Activated T-helper 1 cell treated with Interleukin-2 at 50 U/mL for 16 hours (primary cell): ENCODE data around the gene RBKS.
"Not testable (repeated sequence)": the region's sequence is repeated elsewhere in the genome, so short reads cannot be mapped to it uniquely, and the experiment has no call there.

ENCODE experiments used
- DNase-seq: peaks from one replicate; pipeline ENCODE4 v3.0.0-alpha.2; 2020; ENCODE audit warnings: low read depth

The RBKS gene

DNA sequence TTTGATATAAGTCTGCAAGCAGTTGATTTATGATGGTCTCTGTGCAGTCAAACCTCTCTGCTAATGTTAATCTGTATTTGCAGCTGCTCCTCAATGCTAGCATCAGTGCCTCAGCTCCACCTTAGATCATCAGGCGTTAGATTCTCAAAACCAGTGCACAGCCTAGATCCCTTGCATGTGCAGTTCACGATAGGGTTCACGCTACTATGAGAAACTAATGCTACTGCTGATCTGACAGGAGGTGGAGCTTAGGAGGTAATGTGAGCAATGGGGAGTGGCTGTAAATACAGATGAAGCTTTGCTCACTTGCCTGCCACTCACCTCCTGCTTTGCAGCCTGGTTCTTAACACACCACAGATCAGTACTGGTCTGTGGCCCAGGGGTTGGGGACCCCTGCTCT, 18.4 kb downstream of the RBKS start:
- no peak for DNase-seq

DNA sequence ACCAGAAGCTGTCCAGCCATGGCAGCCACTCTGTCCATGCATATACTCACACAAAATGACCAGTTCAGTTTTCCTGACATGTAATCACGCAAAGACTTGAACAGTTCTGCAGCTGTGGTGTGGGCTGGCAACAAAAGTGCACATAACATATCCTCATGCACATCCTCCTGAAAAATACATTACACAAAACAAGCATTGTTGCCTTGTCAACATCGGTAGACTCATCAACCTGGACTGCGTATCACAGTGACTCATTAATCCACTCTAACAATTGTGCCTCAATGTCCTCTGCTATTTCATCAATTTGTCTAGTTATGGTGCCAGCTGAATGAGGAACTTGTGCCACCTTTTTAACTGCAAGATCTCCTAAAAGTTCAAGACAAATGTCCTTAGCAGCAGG, 19.5 kb downstream of the RBKS start:
- DNase-seq: no peak

DNA sequence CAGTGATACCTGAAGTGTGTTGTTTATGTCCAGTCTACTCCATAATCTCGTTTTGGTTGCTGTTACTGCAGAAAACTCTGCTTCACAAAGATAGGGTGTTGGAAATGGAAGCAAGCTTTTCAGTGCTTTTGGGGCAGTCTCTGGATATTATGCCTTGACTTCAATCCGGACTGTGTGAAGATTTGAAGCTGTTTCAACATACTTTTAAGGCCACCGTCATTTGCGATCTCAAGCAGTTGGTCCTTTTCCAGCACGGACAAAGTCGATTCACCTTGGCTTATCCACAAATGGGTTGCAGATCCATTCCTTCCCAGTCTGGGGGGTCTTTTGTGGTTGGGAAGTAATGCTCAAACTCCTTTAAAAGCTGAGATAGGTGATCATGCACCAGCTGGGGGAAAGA, 20.4 kb downstream of the RBKS start:
- no peak for DNase-seq

DNA sequence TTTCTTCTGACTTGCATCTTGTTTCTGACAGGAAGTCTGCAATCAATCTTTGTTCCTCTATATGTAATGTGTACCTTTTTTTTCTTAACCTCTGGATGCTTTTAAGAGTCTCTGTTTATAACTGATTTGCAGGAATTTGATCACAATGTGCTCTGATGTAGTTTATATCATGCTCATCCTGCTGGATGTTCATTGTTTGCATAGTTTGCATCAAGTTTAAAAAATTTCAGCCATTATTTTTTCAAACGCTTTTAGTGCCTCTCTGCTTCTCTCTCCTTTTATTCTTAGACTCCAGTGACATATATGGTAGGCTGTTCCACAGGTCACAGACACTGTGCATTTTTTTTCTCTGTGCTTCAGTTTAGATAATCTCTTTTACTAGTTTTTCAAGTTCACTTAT, 23.9 kb downstream of the RBKS start:
- DNase-seq: no peak

DNA sequence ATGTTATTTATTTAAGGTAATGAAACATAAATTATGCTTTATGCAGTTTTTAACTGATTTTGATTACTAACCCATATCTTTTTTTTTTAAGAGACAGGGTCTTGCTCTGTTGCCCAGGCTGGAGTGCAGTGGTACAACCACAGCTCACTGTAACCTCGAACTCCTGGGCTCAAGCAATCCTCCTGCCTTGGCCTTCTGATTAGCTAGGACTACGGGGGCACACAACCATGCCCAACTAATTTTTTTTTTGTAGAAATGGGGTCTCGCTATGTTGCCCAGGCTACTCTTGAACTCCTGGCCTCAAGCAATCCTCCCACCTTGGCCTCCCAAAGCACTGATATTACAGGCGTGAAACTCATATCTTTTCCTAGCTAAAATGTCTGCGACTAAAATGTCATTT, 26.2 kb downstream of the RBKS start:
- DNase-seq: not testable (repeated sequence)

DNA sequence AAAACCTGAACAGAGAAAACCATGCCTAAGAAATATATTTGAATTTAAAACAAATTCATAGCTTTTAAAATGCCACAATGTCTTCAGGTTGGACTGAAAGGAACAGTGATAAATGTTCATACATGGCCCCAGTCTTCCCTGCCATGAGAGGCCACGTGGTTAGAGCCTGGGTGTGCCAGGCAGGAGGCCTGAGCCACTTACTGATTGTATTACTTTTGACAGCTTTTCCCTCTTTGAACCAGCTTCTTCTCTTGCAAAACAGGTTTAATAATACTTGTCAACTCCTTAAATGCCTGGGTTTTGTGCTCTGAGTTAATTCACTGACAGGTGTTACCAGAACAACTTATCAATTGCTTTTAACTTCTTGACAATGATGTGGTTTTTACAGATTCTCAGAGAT, 27.0 kb downstream of the RBKS start:
- DNase-seq: no peak

DNA sequence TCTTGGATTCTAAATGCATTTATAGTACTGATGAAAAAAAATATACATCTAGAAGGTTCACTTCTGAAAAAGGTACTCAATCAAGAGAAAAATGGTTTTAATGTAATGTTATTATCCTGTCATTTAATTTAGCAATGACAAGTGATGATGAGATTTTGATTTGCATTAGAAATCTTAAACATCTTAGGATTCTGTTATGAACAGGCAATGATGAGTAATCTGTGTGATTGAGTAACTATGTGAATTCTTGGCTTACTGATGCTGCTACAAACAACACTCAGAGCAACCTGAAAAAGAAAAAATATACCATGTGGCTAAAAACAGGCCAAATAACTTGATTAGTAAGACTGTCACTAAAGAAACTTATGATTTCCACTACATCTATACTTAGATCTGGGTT, 30.1 kb downstream of the RBKS start:
- no peak for DNase-seq

DNA sequence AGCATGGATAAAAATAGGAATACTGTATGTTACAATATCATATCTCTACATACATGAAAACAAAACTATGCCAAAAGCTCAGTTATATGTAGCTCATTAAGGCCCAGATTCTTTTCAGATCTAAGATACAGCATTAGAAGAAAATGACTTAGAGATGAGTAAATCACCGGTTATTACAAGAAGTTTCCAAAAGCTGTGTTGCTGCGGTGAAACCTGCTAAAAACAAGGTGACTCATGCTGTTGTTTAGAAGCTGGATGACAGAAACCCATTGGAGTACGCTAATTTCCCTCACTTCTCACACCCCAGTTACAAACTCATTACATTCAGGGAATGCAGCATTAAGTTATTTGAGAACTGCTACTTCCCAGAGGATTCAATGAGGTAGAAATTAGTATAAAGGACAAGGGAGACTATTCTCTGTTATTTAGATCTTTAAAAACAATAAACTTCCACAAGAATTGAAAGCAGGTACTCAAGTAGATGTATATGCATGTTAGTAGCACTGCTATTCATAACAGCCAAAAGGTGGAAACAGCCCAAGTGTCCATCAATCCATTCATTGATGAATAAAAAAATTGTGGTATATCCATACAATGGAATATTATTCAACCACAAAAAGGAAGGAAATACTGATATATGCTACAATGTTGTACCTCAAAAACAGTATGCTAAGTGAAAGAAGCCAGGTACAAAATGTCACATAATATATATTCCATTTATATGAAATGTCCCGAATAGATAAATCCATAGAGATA, 32.6 kb downstream of the RBKS start:
- DNase-seq: no peak

DNA sequence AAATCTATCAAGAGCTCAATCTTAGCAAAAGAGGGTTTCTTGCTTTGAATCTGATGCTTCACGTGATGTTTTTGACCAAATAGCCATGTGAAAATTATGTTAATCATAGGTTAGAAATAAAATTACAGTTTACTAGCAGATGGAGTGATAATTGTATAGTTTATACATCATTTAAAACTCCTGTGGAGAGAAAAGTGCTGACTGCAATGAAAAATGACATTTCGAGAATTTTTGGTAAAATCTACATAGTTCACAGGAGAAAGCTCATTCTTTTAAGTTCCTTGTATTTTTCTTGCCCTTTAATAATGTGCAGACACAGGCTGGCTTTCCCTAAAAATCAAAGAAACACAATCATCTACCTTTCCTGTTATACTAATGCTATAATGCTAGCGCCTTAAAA, 33.2 kb downstream of the RBKS start:
- no peak for DNase-seq

DNA sequence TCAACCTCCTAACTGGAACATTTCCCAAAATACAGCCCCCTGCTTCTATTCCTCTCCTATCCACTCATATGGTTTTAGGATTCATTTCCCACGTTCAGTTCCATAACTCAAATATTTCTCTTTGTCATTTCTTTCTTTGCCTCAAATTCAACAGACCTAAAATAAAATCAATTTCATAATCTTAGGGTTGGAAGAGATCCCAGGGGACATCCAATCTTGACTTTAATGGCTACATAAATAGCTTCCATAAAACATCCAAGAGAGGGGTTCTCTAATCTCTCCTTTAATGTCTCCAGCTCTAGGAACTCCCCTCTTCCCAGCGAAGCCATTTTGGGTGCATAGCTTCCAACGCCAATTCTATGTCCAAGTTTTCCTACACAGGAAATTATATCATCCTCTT, 33.8 kb downstream of the RBKS start:
- DNase-seq: no peak

DNA sequence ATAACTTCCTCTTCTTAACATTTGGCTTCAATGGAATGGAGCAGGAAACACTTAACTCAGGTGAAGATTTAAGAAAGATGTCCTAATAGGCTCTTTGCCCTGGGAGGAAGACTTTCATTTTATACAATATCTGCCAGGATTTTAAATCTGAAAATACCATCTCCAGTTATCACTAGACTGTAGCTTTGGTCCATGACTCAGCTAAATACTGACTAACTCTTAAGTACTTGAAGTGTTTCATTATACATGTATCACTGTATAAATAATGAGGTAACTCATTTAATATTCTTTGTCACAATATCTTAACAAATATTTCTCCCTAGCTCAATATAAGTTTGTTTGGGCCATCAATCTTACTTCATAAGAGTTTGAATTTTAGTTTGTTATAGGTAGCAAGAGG, 34.7 kb downstream of the RBKS start:
- DNase-seq: no peak

DNA sequence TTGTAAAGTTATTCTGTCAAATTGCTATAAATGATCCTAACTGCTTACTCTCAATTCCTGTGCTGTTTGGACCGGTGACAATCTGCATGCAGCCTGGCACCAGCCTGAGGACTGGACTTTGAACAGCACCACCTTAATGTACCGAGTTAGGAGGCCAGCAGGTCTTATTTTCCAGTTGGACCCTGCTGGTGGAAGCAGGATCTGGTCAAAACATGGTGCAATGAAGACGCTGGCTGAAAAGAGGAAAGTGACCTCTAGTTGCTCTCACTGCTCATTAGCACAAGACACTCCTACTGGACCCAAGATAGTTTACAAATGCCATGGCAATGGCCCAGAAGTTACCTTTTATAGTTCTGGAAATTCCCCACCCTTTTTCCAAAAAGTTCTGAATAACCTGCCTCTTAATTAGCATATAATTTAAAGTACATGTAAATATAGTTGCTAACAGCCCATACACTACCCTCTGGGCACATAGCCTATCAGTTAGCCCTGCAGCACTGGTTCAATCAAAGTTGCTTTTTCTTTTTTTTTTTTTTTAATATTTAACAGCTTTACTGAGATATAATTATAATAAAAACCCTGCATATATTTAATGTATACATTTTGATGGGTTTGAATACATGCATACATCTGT, 35.8 kb downstream of the RBKS start:
- DNase-seq: no peak

DNA sequence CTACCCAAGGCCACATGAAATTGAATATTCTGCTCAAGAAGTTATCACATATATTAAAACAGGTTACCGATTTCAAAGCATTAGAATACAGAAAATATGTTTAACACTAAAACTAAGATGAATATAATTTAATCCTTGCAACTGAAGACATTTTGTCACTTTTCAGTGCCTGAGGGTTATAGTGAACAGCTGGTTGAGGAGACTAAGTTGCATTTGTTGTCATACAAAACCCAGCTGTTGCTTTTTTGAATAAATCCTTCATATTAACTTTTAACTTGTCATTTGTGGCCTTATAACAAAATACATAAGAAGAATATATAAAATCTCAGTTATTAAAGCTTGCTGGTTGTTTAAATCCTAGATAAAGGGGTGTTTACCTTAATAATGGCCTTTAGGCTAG, 37.5 kb downstream of the RBKS start:
- no peak for DNase-seq

DNA sequence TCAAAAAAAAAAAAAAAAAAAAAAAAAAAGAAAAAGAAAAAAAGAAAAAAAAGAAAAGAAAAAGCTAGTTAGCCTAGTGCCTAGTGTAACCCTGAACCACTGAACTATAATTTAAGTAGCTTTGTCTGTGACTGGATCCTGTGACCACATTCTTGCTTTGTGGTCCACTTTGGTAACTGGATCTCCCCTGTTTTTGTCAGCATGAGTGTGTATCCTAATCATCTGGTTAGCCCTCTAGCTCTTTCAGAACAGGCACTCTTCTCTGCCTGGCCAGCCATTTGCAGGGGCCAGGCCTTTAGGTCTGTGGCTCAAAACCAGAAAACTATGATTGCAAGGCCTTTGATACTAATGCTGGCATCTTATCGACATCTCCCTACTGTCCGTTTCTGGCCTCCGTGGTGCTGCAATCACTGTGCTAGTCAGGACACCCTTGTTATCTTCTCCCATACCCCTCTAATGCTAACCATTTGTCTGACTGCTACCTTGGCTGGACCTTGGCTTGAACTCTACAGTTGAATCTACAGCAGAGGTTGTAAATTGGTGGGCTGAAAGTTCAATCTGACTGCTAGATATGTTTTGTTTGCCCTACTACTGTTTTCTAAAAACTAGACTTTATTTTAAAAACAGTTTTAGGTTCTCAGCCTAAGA, 40.5 kb downstream of the RBKS start:
- DNase-seq: no peak

DNA sequence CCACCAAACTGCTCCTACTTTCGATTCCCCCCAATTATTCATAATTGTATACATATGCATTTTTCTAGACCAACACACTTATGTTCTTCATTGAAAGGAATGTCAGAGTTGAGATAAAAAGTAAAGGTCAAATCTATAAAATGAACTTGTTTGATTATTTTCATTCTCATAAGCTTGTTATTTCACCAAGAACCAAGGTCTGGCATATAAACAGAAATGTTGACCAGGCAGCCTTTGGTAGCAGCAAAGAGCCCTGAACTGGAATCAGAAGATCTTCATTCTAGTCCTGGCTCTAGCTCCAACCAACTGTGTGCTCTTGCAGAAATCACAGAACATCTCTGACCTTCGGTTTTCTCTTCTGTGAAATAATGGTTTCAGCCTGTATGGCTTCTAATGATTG, 42.9 kb downstream of the RBKS start:
- no peak for DNase-seq

DNA sequence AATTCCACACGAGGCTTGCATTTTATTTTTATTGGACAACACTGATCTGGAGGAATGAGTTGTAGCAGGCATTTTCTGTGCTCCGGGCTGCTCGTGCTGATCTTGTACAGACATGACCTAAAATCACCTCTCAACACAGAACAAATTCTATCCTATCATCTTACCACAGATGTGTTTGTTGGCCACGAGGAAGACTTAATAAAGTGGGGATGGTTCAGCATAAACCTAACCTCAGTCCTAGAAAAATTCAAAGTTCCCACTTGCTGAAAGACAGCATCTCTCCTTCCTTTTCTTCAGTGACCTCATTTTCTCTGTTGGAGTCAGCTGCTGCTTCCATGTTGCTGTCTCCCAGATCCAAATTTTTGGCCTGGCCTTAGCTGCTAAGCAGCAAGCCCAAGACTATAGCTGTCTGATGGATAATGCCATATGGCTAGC, 45.3 kb downstream of the RBKS start:
- DNase-seq: no peak

DNA sequence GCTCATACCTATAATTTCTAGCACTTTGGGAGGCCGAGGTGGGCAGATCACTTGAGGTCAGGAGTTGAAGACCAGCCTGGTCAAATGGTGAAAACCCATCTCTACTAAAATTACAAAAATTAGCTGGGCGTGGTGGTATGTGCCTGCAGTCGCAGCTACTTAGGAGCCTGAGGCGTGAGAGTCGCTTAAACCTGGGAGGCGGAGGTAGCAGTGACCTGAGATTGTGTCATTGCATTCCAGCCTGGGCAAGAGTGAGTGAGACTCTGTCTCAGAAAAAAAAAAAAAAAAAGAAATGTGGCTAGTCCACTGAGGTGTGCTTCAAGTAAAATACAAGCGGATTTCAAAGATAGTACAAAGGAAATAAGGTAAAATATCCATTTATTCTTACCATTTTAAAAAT, 46.2 kb downstream of the RBKS start:
- DNase-seq: no peak

DNA sequence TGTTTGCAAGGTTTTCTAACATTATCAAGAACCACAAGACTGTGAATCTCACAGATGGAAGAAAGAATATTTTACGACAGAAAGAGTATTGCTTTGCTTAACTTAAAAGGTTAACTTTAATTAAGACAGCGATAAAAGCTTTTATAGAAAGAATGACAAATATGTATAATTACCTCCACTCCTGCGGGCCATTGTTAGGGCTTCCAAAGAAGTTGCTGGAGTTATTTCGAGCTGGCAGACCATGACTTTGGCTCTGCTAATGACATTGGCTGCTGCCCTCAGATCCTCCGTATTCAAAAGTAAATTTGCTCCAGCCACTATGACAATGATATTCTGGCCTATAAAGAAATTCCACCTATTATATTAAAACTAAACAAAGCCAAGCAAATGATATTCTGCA, 47.3 kb downstream of the RBKS start:
- DNase-seq: no peak

DNA sequence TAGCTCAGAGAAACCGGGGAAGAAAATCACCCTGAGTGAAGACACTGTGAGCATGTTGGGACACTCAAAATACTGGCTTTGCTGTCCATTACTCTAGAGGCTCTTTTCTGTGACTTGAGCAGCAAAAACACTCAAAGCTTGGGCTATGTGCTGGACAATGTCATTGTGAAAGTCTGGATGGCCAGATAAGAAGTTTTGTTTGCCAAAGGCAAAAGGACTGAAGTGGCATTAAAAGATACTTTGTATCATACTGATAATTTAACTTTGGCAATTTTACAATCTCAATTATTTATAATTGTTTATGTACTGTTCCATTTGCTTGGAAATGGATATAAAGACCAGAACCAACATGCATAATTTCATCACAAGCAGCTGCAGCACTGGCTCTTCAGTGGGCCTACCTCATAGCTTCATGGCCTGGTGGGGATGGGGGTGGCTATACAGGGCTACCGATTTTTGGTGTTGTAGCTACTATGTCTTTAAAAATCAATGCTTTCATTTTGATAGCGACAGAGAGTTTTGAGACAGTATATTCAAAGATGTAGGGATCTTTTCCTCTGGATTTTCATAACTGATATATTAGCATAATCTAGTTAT, 51.1 kb downstream of the RBKS start:
- no peak for DNase-seq

DNA sequence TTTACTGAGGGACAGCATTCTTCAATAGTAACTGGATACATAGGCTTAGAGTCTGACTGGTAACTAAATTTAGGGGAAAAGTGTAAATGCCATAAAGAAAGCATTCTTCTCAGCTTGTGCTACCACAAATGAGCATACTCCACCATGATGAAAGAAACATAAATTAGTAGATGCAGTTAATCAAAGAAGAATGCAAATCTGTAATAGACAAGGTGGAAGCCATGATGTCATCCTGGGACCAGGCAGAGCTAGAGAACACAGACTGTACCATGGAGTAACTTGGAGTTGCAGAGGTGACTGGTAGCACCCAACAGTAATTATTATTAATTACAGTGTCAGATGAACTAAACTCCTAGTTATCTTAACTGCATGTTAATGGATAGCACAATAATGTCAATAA, 51.7 kb downstream of the RBKS start:
- no peak for DNase-seq

DNA sequence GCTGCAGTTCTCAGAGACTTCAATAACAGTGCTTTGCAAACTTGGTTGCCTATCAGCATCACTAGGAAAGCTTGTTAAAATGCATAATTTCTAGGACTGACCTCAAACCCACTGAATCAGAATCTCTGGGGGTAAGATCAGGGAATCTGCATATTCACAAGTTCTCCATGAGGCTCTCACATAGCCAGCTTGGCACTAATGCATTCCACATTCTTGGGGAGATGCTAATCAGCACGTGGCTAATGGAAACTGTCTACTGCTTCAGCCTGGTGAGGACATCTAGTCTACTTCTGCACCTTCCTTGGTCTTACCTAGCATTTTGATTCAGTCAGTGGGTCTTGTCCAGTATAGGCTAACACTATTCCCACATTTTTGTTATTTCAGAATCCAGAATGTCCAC, 56.3 kb downstream of the RBKS start:
- no peak for DNase-seq

DNA sequence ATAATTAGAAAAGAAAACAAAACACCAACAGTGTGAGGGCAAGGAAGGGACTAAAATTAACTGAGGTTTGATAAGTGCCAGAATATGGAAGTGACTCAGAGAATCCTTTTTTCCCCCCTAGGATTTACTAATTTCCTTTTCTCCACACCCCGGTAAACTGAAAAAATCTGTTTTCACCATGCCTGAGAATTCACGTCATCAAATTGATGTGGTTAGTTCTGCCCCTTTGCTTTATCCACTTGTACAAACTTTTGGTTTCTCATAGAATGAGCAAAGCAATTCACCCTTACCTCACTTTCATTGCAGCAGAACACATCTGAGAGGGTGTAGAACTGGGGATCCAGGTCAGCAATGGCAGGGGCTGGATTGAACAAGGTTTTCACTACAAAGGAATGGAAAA, 57.8 kb downstream of the RBKS start:
- no peak for DNase-seq
